HG02981 (cell line): ENCODE data around the gene INPP5D.
A peak's percentile ranks its signal among the peaks of the same experiment; 100 is the strongest.
"Not testable (repeated sequence)": the region's sequence is repeated elsewhere in the genome, so short reads cannot be mapped to it uniquely, and the experiment has no call there.

Experiments used
- ATAC-seq: cut with Tn5 transposase; IDR thresholded peaks from one replicate; pipeline ENCODE4 v1.9.1; 2021; ENCODE audit warnings: mild to moderate bottlenecking, moderate library complexity; ENCODE audit not compliant: unreplicated experiment

The INPP5D gene

DNA sequence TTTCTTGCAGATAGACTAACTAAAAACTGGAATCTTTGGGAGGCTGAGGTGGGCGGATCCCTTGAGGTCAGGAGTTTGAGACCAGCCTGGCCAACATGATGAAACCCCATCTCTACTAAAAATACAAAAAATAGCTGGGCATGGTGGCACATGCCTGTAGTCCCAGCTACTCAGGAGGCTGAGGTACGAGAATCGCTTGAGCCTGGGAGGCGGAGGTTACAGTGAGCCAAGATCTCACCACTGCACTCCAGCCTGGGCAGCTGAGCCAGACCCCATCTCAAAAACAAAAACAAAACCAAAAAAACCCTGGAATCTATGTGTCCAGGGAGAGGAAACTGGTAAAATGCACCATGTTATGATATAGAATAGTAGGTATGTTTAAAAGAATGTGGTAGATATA, 7.6 kb upstream of the INPP5D start:
- ATAC-seq, result not testable (repeated sequence)

DNA sequence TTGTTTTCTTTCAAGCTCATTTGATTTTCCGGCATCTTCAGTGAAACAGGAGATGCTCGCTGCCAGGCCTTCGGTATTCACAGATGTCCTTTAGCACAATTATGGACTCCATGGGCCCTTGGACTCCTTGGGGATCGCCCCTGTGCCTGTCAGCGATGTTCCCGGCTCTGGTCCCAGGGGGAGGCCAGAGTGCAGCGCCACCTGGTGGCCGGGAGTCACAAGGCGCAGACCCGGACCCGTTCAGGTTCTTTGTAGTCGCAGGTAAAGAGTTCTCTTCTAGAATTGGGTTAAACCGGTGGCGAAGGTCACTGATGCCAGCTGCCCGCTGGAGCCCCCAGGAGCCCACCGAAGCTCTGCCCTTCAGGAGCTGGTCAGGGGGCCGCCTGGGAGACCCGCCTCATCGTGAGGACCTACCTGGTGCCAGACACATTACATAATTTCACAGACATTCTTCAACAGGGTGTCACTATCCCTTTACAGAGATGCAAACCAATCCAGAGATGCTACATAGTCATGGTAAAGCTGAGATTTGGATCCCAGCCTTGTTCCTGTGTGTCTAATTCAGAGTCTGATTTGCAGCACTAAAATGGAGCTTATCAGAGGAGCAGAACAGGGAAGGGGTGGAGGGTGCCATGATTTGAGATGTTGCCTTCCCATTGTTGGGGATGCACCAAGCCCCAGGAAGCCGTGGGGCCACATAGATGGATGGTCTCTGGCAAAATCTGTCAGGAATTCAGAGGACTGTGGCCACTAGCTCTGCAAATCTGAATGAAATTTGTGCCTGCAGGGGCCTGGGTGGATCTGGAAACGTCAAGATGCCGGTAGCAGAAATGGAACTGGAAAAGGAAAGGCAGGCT, 6.0 kb upstream of the INPP5D start:
- ATAC-seq, result peak; percentile 53

DNA sequence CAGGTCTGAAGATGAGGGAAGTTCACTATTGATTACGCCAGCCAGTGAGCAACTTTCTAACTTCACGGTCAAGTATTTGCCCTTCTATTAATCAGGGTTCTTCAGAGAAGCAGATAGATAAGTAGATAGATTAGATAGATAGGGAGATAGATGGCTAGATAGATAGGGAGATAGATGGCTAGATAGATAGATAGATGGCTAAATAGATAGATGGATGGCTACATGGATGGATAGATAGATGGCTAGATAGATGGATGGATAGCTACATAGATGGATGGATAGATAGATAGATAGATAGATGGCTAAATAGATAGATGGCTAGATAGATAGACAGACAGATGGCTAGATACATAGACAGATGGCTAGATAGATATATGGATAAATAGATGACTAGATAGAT, 4.8 kb upstream of the INPP5D start:
- ATAC-seq, result no peak

DNA sequence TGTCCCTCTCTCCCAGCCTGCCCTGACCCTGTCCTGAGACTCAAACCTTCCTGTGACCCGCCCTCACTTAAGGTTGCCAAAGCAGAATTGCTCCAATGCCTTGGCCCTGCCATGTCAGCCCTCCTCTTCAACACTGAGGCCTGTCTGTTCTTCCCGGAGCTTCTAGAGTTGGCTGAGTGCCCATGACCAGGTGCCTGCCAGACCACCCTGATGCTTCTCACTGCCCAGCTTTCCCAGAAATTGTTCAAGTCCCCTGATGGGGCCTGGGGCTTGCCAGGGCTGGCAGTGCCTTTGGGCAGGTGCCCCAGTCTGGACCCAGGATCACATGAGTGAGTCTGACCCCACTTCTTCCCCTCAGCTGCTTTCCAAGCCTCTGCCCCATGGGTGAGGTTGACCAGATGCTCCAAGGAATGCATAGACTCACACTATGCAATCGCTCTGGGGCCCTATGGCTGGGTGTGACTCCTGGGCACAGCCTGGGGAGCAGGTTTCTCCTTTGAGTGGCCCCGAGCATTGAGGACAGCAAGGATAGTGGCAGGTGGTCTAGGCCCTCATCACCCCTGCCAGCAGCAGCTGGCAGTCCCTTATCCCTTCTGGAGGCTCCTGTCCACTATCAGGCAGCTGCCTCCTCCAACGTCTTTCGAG, 3.1 kb upstream of the INPP5D start:
- no peak for ATAC-seq

DNA sequence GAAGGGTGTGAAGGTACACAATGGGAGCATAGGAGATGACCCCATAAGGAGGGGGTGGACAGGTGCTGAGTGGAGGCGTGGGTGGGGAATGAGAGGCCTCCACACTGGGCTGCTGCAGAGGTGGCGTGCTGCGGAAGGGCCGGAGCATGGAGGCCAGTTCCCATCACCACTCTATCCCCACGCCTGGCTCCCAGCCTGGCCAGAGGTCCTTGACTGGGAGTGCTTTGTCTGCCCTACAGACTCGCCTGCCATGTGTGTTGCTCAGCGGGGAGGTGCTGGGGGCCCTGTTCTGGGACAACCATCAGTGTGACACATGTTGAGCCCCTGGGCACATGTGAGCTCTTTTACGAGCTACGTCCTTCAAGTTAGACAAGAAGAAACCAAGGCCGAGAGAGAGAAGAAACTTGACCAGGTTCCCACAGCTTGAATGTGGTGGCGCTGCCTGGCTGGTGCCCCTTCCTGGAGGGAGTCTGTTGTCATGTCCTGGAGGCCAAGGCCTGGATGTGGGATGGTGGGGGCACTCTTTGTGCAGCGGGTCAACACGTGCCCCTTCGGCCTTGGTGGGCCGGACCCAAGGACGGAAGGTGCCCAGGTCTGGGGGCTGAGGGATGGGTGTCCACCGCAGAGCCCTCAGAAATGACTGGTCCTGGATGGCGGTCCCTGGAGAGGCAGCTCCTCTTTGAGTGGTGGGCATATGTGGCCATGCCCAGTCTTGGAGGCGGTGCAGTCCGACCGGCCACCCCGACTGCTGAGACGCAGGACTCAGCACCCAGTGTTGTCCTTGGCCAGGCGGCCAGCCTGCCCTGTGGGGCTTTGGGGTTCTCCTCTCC, 1.2 kb upstream of the INPP5D start:
- no peak for ATAC-seq

DNA sequence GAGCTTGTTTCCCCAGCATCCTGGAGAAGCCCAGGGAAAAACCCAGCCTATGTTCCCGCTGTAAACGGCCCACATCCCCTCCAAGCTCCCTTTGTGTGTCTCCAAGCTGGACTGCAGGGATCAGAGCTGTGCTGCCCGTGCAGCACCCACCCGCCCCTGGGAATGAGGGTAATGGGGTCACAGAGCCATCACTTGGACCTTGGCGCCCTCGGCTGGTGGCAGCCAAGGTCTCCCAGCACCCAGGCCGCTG, 670 bp upstream of the INPP5D start:
- no peak for ATAC-seq

DNA sequence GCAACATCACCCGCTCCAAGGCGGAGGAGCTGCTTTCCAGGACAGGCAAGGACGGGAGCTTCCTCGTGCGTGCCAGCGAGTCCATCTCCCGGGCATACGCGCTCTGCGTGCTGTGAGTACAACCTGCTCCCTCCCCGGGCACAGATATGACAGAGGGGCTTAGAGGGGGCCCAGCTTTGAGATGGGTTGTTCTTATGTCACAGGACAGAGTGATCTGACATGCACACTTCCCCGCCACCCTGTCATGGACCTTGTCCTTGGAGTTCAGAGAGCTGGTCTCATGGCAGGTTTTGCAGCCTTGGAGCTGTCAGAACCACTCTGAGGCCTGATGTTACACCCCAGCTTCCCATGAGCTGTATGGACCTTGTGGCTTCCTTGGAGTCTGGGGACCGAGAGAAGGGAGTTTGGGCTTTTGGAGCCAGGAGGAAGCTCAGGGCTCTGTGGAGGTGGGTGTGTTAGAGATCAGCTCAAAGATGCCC, 398 bp downstream of the INPP5D start:
- no peak for ATAC-seq

DNA sequence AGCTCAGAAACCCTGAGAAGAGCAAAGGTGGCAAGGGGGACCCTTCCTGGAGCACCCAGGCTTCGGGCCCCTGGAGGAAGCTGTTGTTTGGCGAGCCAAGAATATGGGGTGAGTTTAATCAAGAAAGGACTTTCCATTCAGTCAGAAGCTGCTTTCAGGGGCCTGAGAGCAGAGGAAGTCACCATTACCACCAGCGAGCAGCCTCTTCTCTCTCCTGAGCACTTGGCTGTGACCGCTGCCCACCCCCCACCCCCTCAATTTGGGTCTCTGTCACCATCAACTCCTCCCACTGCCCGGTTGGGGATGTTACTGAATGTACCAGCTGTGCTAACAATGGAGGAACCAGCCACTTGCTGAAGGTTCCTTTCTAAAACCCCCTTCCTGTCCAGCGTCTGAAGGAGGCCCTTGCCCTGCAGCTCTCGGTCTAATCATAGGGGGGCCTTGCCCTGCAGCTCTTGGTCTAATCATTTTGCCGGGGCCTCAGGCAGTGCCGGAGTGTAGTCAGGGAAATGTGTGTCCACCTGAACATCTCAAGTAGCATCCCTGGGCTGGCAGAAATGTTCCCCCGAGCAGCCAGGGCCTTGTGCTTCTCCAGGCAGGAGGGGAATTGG, 943 bp downstream of the INPP5D start:
- no peak for ATAC-seq

DNA sequence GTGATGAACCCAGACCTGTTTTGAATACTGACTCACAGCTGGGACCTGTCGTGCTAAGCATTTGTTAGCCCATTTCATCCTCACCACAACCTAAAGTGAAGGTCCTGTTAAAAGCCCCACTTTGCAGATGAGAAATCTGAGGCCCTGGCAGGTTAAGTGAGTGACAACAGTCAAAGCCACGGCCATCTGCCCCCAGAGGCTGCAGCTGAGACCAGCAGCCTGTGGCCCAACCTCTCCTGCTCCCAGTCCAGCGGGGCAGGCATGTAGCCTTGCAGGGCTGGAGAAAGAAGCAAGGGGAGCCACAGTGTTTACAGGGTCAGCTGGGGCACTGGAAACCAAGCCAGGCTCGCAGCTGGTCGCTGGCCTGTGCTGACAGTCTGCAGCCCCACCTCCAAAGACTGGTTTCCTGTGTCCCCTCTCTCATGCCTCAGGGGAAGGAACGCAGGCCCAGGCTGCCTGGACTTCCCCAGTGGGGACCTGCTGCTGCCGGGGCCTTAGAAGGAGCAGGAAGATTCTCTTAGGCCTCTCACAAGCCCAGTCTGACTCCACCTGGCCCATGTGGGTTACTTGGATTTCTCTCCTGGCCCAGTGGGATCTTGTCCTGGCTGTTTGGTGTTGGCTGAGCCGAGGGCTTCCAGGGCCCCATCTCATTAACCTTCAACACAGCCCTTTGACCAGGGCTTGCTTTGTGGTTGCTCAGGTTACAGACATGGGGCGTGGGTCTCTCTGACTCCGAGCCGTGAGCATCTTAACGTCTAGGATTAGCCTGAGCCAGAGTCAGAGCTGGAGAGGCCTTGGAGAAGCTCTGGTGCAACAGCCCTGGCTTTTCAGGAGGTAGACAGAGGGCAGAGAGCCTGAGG, 1.7 kb downstream of the INPP5D start:
- no peak for ATAC-seq

DNA sequence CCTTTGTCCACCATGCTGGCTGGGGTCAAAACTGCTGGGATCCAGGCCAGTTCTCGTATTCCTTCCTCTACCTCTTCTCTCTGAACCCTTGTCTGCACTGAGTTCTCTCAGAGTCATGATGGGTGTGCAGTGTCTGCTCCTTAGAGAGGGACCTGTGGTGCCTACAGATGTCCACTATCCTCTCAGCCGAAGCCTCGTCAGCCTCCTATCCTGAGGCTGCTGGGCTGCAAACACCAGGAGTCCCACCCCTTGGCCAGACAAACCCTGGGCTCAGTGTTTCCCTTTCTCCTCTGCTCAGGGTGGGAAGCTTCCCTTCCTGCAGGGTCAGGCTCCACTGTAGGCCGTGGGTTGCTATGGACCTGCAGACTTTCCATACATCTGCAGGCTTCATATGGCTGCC, 2.3 kb downstream of the INPP5D start:
- ATAC-seq, result no peak

DNA sequence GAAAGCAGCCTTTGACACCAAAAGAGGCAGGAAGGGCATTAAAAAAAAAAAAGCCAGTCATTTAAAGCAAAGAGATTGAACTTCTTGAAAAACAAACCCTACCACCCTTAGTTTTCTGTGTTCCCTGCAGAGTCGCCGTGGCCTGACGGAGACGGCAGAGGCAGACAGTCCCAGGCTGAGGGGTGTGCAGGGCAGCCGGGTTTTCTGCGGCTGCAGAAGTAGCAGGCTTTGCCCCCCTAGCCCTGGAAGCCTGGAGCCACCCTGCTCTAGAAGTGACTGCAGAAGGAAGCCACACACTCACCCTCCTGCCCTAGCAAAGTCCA, 2.8 kb downstream of the INPP5D start:
- ATAC-seq, result no peak

DNA sequence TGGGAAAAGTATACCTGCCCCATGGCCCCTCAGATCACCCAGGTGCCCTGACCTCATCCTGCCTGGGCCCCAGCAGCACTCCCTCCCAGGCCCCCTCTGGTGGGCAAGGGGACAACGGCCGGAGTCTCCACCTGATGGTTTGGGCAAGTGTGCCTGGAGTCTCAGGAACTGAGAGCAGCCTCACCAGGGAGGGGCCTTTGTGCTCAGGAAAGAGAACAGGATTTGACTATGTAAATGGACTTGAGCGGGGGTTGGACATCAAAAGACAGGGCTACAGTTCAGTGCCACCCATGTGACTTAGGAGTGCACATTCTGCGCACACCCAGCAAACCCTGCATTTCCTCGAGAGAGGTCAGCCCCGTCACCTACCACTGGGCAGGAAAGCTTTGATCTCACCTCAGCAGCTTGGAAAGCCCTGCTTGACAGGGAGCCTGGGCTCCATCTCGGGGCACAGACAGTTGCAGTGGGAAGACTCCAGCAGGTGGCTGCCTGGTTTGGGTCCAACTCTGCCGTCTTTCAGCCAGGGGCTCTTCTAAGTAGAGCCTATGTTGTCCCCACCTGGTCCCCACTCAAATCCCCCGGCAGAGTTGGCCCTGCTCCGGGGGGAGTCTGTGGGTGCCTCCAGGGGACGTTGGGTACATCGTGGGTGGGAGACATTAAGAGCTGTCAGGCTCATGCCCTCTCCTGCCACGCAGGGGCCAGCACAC, 3.3 kb downstream of the INPP5D start:
- peak; percentile 43 for ATAC-seq

DNA sequence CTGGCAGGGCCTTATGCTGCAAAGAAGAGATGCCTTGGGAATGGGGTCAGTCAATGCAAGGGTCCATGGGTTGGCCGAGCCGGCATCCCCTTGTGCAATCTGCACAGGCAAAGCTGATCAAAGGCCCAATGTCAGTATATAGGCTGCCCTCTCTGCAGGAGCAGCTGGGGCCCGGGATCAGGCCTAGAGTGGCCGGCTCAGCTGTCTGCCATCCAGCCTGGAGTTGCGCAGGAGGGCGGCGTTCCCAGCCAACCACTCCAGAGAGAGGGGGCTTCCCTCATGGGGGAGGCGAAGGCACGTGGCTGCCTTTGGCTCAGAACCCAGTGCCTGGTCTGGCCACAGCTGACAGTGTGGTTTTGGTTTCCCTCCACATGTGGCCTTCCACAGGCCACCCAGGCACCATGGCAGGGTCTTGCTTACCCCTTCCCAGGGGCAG, 3.9 kb downstream of the INPP5D start:
- ATAC-seq, result no peak

DNA sequence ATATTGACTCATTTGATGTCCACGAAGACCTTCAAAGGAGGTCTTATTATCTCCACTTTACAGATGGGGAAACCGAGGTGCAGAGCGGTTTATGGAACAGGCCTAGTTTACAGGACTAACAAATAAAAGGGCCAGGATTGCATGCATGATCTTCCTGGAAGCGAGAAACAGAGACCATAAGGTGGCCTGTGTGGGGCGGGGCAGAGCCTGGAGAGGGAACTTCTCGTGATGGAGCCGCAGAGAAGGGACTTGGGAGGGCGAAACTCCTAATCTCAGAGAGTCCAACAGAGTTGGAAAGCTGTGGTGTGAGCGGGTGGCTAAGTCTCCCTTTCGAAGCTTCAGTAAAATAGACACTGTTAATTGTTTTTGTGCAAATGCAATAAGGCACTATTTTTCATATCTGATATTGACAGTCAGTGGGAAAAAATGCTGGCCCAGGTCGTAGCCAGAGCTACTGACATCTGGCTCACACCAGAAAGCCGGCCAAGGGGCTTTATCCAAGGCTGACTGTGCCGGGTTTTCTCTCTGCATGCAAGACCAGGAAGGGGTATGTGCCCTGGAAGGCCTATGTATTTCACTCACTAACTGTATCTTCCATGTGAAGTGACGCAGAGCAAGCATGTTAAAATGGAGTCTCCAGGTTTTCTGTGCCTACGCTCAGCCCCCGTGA, 4.5 kb downstream of the INPP5D start:
- no peak for ATAC-seq

DNA sequence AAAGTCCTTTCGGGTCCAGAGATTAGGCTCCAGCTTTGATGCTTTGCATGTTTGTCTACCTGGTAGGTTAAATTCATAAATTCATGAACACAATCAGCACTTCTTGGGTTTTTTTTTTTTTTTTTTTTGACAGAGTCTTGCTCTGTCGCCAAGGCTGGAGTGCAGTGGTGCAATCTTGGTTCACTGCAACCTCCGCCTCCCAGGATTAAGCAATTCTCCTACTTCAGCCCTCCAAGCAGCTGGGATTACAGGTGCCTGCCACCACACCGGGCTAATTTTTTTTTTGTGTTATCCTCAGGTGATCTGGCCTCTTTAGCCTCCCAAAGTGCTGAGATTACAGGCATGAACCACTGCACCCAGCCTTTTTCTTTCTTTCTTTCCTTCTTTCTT, 5.1 kb downstream of the INPP5D start:
- ATAC-seq, result not testable (repeated sequence)

DNA sequence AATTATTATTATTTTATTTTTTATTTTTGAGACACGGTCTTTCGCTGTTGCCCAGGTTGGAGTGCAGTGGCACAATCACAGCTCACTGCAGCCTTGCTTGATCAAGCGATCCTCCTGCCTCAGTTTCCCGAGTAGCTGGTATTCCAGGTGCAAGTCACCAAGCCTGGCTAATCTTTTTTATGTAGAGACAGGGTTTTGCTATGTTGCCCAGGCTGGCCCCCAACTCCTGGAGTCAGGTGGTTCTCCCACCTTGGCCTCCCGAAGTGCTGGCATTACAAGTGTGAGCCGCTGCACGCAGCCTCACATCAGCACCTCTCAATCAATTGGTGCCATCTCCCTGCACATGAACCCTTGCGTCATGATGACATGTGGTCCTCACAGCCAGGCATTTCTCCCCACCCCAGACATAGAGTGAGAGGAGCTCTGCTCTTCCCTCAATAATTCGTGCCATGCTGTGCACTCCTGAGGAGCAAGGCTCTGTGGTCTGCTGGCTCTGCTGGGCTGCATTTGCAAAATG, 5.9 kb downstream of the INPP5D start:
- no peak for ATAC-seq

DNA sequence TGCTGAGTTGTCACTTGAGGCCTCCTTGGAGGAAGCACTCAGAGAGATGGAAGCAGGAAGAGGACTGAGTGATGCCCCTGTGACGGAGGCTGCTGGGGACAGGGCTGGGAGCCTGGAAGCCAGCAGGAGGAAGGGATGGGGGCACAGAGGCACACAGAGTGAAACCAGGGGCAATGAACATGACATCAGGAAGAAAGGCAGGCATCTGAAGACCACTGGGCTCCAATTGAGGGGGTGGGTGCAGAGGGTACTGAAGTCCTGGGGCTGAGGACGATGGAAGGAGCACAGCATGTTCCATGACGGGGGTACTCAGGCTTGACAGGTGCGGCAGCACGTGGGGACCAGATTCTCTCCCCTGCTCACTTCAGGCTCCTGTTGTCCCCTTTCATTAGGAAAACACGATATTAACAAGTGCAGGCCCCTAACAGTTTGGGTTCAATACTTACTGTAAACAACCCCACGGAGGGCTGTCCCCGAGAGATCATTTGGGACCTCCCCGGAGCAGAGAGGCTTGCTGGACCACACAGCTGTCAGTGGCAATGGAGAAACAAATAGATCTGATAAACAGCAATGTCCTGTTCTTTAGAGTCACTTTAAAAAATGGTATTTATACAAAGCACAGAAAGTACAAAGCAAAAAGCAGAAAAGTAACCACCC, 8.7 kb downstream of the INPP5D start:
- ATAC-seq, result no peak

DNA sequence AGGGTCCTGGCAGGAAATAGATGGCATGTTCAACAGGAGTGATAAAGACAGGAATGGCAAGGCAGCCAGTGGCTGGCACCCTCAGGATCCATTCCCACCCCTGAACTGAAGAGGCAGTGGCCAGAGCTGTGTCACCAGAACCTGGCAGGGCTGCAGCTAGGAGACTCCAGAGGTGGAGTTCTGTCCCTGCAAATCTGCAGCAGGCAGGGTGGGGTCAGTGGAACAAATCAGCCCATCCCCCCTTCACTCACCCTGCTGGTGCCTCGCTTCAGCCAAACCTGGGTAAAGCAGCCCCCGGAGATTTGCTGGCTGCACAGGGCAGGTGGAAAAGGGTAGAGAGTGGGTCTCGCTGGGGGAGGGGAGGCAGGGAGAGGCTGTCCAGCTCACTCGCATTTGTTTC, 12.7 kb downstream of the INPP5D start:
- ATAC-seq, result no peak

DNA sequence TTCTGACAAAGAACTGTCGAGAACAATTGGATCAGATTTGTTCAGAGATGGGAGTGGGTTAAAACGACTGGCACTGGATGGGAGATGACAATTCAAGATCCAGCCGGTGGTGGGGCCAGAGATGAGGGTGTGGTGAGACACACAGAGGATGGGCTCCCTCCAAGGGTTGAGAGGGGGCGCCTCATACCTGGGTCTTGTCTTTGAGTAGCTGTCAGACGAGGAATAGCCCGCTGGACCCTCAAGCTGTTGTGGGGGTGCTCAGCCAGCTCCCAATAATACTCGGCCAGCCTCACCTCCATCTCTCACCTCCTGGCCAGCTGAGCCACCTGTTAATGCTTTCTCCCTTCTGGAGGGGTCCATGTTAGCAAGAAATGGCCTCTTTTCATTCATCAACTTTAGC, 14.0 kb downstream of the INPP5D start:
- ATAC-seq, result no peak
